HG03457 (cell line): ENCODE measurements around the gene MPDZ.

Experiments
- ATAC-seq: cut with Tn5 transposase; IDR thresholded peaks from one replicate; pipeline ENCODE4 v1.9.1; 2021; ENCODE audit warnings: moderate number of reproducible peaks; ENCODE audit not compliant: unreplicated experiment

The MPDZ gene

GRCh38 chr9:13186091-13186490, 93.4 kb downstream of the MPDZ start:
- no peak for ATAC-seq

GRCh38 chr9:13181652-13182051, 97.8 kb downstream of the MPDZ start:
- no peak for ATAC-seq

DNA sequence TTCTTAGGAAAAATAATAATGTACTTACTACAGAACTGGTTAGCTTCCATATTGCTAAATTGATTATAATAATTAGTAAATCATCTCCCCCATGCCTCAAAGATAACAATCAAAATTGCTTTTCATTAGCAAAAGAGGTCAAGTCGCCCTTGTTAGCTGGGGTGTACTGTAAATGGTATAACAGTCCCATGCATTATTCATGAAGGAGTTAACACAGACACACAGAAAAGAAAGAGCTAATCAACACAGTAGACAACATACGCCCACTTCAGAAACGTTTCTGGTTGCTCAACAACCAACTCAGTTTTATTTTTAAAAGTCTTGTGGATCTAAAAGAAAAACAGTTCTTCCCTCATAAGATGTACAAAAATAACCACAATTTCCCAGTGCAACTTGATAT, 100.2 kb downstream of the MPDZ start:
- ATAC-seq: no peak

- no peak for ATAC-seq
These were observed 103.8 kb downstream of the MPDZ start for GRCh38 chr9:13175732-13176131.

- no peak for ATAC-seq
These were observed 104.4 kb downstream of the MPDZ start for GRCh38 chr9:13174906-13175639.

GRCh38 chr9:13173553-13173952, 105.9 kb downstream of the MPDZ start:
- no peak for ATAC-seq

DNA sequence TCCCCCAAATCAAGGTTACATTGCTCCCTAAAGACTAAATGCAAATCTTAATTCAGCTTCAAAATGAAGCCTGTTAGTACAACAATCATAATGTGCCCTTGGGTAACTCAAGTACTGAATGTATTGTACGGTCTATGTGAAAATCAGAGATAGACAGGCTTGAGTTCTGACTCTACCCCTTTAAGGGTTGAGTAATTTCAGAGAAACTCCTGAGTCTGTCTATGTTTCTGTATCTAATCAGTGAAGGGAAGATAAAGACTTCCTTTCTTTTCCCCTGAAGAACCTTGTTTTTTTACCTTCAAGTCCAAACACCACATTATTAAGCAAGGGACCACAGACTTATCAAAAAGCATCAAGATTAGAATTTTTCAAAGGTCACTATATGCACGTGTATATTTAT, 108.2 kb downstream of the MPDZ start:
- ATAC-seq: no peak

DNA sequence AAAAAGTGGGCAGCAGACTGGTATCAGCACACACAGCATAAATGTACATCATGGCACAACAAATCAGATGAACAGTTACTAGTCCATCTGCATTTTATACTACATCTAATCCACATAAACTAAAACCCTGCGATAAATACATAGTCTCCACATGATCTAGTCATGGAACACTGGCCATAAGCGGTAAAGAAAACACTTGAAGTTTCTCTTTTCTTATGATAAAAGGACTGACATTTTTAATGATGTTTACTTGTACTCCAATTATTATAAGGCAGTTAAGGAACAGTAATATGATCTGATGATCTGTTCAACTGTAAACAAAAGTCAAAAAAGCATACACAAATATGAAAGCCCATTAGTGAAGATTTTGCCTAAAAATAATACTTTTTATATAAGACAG, 112.5 kb downstream of the MPDZ start:
- ATAC-seq: no peak

GRCh38 chr9:13165956-13166355, 113.5 kb downstream of the MPDZ start:
- ATAC-seq: no peak

DNA sequence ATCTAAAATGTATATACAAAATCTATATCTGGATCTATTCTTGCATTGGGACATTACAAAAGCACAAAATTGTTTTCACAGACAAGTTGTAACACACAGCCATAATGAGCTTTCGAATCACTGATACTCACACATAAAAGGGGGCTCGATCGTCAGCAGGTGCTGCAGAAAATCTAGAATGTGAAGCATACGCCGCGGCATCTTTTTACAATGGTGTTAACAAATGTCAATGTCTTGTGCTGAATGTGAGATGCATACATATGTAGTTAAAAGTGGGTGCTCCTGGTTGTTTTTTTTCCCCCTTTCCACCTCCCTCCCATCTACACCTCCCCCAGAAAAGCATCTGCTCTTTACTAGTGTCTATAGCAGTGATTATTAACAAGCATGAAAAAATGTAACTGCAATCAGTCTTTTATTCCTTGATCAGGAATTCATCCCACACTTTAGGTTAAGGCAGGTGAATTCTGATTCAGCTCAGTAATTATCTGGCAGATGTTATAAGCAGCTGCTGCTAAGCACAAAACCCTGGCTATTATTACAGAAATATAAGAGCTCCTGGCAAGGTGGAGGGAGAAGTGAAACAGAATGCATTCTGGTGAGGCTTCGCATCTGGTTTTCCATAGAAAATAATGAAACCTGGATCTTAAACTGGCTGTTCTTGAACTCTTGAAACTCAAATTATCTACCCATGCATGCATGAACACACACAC, 114.1 kb downstream of the MPDZ start:
- no peak for ATAC-seq

DNA sequence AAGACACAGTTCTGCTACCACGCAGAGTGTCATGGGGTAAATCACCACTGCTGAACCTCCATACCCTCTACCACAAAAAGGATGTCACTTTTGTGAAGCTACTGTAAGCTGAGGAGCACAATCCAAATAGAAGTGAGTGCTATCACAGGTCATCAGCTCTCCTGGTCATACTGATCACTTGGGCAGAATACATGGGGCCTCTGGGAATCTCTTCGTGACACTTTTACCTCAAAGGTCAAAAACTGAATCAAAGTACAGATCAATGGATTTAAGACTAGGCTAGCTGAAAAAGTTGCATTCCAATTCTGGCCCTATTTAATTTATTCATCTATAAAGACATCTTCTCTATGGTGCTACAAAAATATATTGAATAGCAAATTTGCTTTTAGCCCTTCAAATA, 115.5 kb downstream of the MPDZ start:
- ATAC-seq: no peak

DNA sequence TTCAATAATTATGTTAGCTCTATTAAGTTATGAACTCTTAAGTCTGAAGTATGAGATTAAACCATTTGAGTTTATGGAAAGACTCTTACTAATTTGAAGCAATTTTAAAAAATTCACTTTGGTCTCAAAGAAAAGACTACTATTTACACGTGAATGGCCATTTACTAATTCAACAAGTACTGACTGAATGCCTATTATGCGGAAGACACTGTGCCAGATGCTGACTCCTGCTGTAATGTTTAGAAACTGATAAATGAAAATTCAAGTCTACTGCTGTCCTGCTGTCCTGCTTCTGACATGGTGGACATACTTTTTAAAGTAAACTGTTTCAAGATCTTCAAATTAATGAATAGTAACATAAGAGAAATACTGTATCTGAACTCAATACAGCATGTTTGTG, 116.2 kb downstream of the MPDZ start:
- no peak for ATAC-seq

DNA sequence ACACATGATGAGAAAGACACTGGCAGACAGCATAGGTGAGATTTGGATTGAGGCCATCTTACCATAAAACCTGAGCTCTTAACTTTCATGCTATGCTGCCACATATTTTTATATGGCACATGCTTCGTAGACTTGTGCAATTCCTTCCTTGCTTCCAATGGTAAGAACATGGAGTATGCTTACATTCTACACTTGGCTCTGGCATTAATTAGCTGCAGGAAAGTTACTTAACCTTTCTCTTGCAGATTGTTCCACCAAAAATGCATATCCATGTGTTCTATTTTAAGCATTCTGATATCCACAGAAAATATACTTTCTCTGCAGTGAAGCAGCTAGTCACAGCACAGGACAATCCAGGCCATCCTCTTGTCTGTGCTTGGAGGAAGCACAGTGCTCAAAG, 119.4 kb downstream of the MPDZ start:
- no peak for ATAC-seq

- ATAC-seq: no peak
These were observed 120.5 kb downstream of the MPDZ start for GRCh38 chr9:13158986-13159385.

GRCh38 chr9:13151489-13151888, 128.0 kb downstream of the MPDZ start:
- no peak for ATAC-seq

GRCh38 chr9:13149454-13149853, 130.0 kb downstream of the MPDZ start:
- ATAC-seq: no peak

- ATAC-seq: no peak
These were observed 132.7 kb downstream of the MPDZ start for GRCh38 chr9:13146840-13147239.

DNA sequence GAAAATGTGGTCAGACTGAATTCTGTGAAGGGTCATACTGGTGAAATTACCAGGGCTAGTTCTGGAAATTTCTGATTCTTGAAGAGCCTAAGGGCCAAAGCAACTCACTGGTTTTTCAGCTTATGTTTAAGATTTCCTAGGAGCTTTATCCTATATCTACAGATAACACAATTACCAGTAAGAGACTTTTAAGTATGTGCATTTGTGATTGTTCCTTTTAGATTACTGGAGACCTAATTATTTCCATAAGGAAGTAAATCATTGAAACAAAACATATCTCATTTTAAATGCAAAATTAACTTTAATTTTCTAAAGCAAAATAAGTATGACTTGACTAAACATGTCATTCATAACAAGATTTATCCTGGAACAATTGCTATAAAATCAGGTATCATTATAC, 134.2 kb downstream of the MPDZ start:
- ATAC-seq: no peak

DNA sequence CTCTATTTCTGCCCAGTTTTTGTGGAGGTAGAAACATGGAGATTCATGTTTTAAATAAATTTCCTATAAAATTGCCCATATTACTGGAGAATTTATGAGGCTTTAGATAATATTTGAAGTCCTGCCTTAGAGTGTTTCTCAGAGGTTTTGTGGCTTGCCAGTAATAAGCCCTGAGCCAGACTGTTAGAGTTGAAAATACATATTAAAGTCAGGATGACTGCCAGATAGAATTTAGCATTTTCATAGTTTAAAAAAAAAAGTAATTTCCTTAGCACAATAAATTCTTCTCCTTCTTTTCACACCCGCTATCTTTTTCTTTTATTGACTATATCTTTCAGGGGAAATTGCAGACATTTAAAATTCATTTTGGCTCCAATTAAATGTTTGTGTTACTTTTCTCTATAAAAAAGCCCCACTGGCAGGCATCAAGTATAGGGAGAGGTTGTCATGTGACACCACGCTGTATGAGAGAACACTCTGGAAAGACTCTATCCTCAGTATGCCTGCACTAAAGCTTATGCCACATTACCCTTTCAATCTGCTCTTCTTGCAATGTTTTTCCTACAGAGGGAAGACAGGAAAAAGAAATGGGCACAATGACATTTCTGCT, 135.2 kb downstream of the MPDZ start:
- ATAC-seq: no peak

DNA sequence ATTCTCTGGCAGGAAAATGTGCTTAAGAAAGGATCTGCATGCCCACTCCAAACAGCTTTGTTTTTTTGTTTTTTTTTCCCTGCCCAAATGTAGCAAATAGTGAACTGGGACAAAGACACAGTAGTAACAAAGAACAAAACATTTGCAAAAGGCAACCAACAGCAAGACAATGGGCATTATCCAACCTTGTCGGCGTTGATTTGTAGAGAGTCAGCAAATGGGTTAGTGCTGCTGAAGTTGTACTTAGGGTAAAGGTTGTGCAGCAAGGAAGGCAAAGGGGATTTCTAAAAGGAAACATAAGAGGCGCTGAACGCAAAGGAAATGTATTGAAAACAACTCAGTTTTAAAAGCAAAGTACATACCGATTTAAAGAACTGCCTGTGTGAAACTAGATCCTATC, 136.2 kb downstream of the MPDZ start:
- no peak for ATAC-seq

DNA sequence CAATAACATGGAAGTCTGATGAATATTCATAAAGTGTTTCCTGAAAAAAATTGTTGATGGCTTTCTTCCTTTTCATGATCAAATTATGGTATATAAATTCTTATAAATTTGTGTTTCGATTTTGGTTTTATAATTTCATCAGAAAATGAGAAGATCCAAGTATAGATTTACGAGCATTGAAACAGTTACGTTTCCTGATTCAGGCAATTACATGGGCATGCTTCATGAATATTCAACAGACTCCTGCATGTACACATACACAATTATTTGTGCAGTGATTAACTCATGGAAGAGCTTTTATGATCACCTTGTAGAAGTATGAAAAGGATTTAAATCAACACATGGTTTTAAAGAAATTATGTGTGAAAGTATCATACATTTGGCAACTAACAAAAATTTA, 136.7 kb downstream of the MPDZ start:
- no peak for ATAC-seq

DNA sequence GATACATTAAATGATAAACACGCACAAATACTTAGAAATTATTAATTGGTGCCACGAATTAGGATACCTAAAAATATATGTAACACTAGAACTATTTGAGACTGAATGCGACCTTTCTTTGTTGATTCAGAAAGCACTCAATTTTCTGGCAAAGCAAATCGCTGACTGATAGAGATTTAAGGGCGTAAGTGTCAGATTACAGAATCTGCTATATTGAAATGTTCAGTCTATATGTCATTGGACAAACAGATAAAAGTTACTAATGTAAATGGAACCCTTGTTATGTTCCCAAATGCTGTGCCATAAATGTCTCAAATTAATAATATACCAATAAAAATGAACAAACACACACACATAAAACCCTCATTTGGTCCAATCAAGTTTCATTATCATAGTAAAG, 137.9 kb downstream of the MPDZ start:
- ATAC-seq: no peak
